Neural progenitor cell (in vitro differentiated cells): ENCODE data around the gene EXOC4. TPM values are rescaled to one million over a fixed set of nuclear protein-coding genes. Genes with fewer than 3 reads are reported as not detected.

Experiments used
- DNase-seq: peaks from one replicate; pipeline ENCODE4 v3.0.0-alpha.2; 2016; ENCODE audit warnings: low spot score
- H2AFZ ChIP-seq: fragments of 200-600 bp; sonication (generic); replicated peaks from 2 replicates; pipeline ENCODE4 v1.6.1; 2016; ENCODE audit warnings: antibody characterized with exemption
- H3F3A ChIP-seq: fragments of 200-600 bp; sonication (generic); 2 replicates; pipeline ENCODE4 v1.6.1; 2016; ENCODE audit warnings: antibody characterized with exemption, low read depth
- H3K27ac ChIP-seq: fragments of 200-600 bp; sonication (generic); 2 replicates; pipeline ENCODE4 v1.5.1; 2016; ENCODE audit warnings: mild to moderate bottlenecking
- H3K27me3 ChIP-seq: fragments of 200-600 bp; sonication (generic); 2 replicates; pipeline ENCODE4 v1.6.1; 2016; ENCODE audit warnings: mild to moderate bottlenecking, moderate library complexity
- H3K36me3 ChIP-seq: fragments of 200-600 bp; sonication (generic); 2 replicates; pipeline ENCODE4 v1.5.1; 2016
- H3K4me1 ChIP-seq: fragments of 200-600 bp; sonication (generic); 2 replicates; pipeline ENCODE4 v1.6.1; 2016; ENCODE audit warnings: mixed run types
- H3K4me2 ChIP-seq: fragments of 200-600 bp; sonication (generic); 2 replicates; pipeline ENCODE4 v1.6.1; 2016
- H3K4me3 ChIP-seq: fragments of 200-600 bp; sonication (generic); 2 replicates; pipeline ENCODE4 v1.5.1; 2016
- H3K79me2 ChIP-seq: fragments of 200-600 bp; sonication (generic); 2 replicates; pipeline ENCODE4 v1.6.1; 2016; ENCODE audit warnings: low read depth
- H3K9ac ChIP-seq: fragments of 200-600 bp; sonication (generic); 2 replicates; pipeline ENCODE4 v1.6.1; 2016
- H3K9me3 ChIP-seq: fragments of 200-600 bp; sonication (generic); 2 replicates; pipeline ENCODE4 v1.5.1; 2016; ENCODE audit warnings: low read depth
- H4K20me1 ChIP-seq: fragments of 200-600 bp; sonication (generic); 2 replicates; pipeline ENCODE4 v1.6.1; 2016; ENCODE audit warnings: low read depth
- H3K27ac Mint-ChIP-seq: 3 replicates; pipeline ENCODE4 v1.8.0; 2021; ENCODE audit warnings: mixed read lengths
- H3K27me3 Mint-ChIP-seq: 2 replicates; pipeline ENCODE4 v1.8.0; 2022; ENCODE audit warnings: low read depth, mild to moderate bottlenecking, inconsistent platforms, moderate library complexity, mixed read lengths; ENCODE audit not compliant: insufficient read depth
- H3K36me3 Mint-ChIP-seq: 3 replicates; pipeline ENCODE4 v1.8.0; 2021; ENCODE audit warnings: mixed read lengths
- H3K4me1 Mint-ChIP-seq: 3 replicates; pipeline ENCODE4 v1.8.0; 2021; ENCODE audit warnings: mixed read lengths
- H3K4me3 Mint-ChIP-seq: 3 replicates; pipeline ENCODE4 v1.8.0; 2021; ENCODE audit warnings: mild to moderate bottlenecking, moderate library complexity, mixed read lengths
- H3K9me3 Mint-ChIP-seq: 3 replicates; pipeline ENCODE4 v1.8.0; 2020; ENCODE audit warnings: mixed read lengths
- EZH2 ChIP-seq: fragments of 200-600 bp; sonication (generic); IDR thresholded peaks from 2 replicates; pipeline ENCODE4 v1.6.1; 2017; ENCODE audit warnings: antibody characterized with exemption, mild to moderate bottlenecking, moderate library complexity
- EZH2phosphoT487 ChIP-seq: fragments of 200-600 bp; sonication (generic); IDR thresholded peaks from 2 replicates; pipeline ENCODE4 v1.6.1; 2017; ENCODE audit warnings: antibody characterized with exemption
- total RNA-seq: library from RNA; depleted of rRNA; stranded (reverse); fragments of >200 nt; gene quantifications from 2 replicates; pipeline ENCODE4 v1.2.3, GENCODE V29; 2015; ENCODE audit warnings: low replicate concordance
- TF ChIP-seq, protein P1 (sequence below): fragments of 200-600 bp; sonication (generic); IDR thresholded peaks from 2 replicates; pipeline ENCODE4 v1.5.1; 2017; ENCODE audit warnings: antibody characterized with exemption, mild to moderate bottlenecking

The EXOC4 gene
- total RNA-seq, 1 donor from 2014 or later, result 129 TPM

DNA sequence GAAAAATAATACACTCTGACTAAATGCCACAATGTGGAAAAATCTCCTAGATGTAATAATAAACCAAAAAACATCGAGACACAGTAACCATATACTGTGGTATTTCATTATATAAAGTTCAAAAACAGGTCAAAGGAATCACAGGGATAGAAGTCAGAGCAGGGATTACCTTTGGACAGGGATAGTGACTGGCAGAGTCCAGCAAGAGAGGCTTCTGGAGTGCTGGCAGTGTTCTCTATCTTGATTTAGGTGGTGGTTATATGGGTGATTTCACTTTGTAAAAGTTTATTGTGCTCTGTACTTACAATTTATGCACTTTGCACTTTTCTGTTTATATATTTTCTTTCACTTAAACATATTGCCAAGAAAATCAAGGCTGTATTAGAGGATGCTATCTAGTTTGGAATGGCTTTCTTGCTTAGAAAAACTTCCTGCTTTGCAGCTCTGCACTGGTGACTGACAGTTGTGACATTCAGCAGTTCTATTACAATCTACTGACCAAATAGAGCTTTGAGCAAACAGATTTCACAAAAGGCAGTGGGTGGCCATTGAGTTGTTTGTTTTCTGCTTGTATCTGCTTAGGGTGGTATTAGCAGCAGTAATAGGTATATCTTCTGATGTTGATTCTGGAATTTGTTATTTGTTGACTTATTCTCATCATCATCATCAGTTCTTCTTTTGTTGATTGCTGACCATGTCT, 610.6 kb downstream of the EXOC4 start:
- no peak overlapping the region for H3K27ac ChIP-seq
- H3K9ac ChIP-seq, result no peak overlapping the region
- peaks cover 49% of the 10 kb centered on the region for H3K4me1 ChIP-seq
- no peak overlapping the region for H2AFZ ChIP-seq
- TF ChIP-seq EZH2 (no peak), EZH2phosphoT487 (no peak)
- TF ChIP-seq, protein P1, sequence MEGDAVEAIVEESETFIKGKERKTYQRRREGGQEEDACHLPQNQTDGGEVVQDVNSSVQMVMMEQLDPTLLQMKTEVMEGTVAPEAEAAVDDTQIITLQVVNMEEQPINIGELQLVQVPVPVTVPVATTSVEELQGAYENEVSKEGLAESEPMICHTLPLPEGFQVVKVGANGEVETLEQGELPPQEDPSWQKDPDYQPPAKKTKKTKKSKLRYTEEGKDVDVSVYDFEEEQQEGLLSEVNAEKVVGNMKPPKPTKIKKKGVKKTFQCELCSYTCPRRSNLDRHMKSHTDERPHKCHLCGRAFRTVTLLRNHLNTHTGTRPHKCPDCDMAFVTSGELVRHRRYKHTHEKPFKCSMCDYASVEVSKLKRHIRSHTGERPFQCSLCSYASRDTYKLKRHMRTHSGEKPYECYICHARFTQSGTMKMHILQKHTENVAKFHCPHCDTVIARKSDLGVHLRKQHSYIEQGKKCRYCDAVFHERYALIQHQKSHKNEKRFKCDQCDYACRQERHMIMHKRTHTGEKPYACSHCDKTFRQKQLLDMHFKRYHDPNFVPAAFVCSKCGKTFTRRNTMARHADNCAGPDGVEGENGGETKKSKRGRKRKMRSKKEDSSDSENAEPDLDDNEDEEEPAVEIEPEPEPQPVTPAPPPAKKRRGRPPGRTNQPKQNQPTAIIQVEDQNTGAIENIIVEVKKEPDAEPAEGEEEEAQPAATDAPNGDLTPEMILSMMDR, result no peak
- no peaks in the 10 kb centered on the region for H3K9me3 Mint-ChIP-seq
- H4K20me1 ChIP-seq, result no peaks in the 10 kb centered on the region
- H3K79me2 ChIP-seq, result no peaks in the 10 kb centered on the region
- DNase-seq, result no peak
- peaks cover 14% of the 10 kb centered on the region for H3F3A ChIP-seq
- H3K4me3 Mint-ChIP-seq, result no peak overlapping the region
- H3K27me3 Mint-ChIP-seq, result peaks cover 2% of the 10 kb centered on the region
- peak overlapping the region; percentile 1 for H3K4me2 ChIP-seq
- H3K27me3 ChIP-seq, result no peaks in the 10 kb centered on the region
- peaks cover 7% of the 10 kb centered on the region for H3K4me1 Mint-ChIP-seq
- peaks cover 3% of the 10 kb centered on the region for H3K36me3 Mint-ChIP-seq
- no peaks in the 10 kb centered on the region for H3K9me3 ChIP-seq
- H3K27ac Mint-ChIP-seq, result no peak overlapping the region
- no peak overlapping the region for H3K4me3 ChIP-seq
- no peaks in the 10 kb centered on the region for H3K36me3 ChIP-seq

DNA sequence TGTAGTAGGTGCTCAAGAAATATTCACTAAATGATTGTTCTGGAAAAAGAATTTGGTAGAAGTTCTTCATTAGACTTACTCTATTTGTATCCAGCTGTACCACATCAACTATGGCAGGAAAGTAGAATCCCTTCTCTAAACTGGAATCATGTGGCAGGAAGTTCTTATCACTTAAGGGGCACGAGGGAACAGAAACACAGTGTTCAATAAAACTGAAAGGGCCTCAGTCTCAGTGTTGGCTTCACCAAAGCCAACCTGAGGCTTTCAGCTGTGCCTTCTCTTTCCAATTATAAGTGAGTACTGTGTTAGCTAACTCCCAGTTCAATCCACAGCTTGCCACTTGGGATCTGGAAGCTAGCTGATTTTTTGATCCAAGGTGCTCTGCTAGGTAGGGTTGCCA, 616.7 kb downstream of the EXOC4 start:
- Histone ChIP-seq H3F3A (no peaks in the 10 kb centered on the region), H3K4me3 (no peak overlapping the region), H3K27me3 (no peaks in the 10 kb centered on the region), H3K36me3 (no peaks in the 10 kb centered on the region), H3K9me3 (no peaks in the 10 kb centered on the region), H3K4me2 (no peak overlapping the region), H2AFZ (no peak overlapping the region), H3K4me1 (peaks cover 15% of the 10 kb centered on the region), H4K20me1 (no peaks in the 10 kb centered on the region), H3K79me2 (no peaks in the 10 kb centered on the region), H3K27ac (no peak overlapping the region), H3K9ac (no peak overlapping the region)
- peaks cover 7% of the 10 kb centered on the region for H3K4me1 Mint-ChIP-seq
- H3K4me3 Mint-ChIP-seq, result no peak overlapping the region
- no peaks in the 10 kb centered on the region for H3K9me3 Mint-ChIP-seq
- DNase-seq, result no peak
- no peak overlapping the region for H3K27ac Mint-ChIP-seq
- TF ChIP-seq EZH2phosphoT487 (no peak), EZH2 (no peak)
- TF ChIP-seq, protein P1, result no peak
- no peaks in the 10 kb centered on the region for H3K36me3 Mint-ChIP-seq
- H3K27me3 Mint-ChIP-seq, result peaks cover 2% of the 10 kb centered on the region

- Histone ChIP-seq H3K4me1 (peaks cover 15% of the 10 kb centered on the region), H3K79me2 (no peaks in the 10 kb centered on the region), H3K9ac (no peak overlapping the region), H3K4me2 (no peak overlapping the region), H3K27ac (no peak overlapping the region), H3K4me3 (no peak overlapping the region), H4K20me1 (no peaks in the 10 kb centered on the region), H3K9me3 (no peaks in the 10 kb centered on the region), H3K27me3 (no peaks in the 10 kb centered on the region), H3K36me3 (no peaks in the 10 kb centered on the region), H3F3A (no peaks in the 10 kb centered on the region), H2AFZ (no peak overlapping the region)
- Mint-ChIP-seq H3K27ac (no peak overlapping the region), H3K4me1 (peaks cover 7% of the 10 kb centered on the region), H3K27me3 (peaks cover 3% of the 10 kb centered on the region), H3K36me3 (no peaks in the 10 kb centered on the region), H3K4me3 (no peak overlapping the region), H3K9me3 (peaks cover 3% of the 10 kb centered on the region)
- TF ChIP-seq, protein P1, result no peak
- TF ChIP-seq EZH2 (no peak), EZH2phosphoT487 (no peak)
- no peak for DNase-seq
Observed at GRCh38 chr7:133871757-133872156, 618.9 kb downstream of the EXOC4 start.
